ENCODE results near the gene AMOT.

DNA sequence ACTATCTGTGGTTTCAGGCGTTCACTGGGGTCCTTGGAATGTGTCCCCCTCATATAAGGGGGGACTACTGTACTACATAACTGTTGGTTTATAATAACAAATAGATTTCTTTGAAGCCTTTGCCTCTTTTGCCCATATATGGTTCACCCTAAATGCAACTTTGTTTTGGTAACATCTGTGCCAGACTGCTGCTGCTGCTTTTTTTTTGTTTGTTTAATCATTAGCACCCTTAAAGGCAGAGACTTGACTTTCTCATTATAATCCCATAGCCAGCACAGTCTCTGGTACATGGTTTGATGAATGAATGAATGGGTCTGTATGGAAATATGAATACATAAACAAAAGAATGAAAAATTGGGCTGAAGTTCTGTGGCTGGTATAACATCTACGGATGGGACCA lies 80.7 kb downstream of the AMOT start:
- TF ChIP-seq, protein P1, sequence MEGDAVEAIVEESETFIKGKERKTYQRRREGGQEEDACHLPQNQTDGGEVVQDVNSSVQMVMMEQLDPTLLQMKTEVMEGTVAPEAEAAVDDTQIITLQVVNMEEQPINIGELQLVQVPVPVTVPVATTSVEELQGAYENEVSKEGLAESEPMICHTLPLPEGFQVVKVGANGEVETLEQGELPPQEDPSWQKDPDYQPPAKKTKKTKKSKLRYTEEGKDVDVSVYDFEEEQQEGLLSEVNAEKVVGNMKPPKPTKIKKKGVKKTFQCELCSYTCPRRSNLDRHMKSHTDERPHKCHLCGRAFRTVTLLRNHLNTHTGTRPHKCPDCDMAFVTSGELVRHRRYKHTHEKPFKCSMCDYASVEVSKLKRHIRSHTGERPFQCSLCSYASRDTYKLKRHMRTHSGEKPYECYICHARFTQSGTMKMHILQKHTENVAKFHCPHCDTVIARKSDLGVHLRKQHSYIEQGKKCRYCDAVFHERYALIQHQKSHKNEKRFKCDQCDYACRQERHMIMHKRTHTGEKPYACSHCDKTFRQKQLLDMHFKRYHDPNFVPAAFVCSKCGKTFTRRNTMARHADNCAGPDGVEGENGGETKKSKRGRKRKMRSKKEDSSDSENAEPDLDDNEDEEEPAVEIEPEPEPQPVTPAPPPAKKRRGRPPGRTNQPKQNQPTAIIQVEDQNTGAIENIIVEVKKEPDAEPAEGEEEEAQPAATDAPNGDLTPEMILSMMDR (conservative IDR thresholded peaks at IDR 0.05; ENCODE audit: low read depth, low read length), result no peak
- TF ChIP-seq RFX5 (IDR thresholded peaks at IDR 0.05; ENCODE audit: low read depth, low read length), result no peak
- TF ChIP-seq NFE2L2 (IDR thresholded peaks at IDR 0.05; ENCODE audit: low read depth, low read length), result no peak
- no peak for TF ChIP-seq SMC3 (IDR thresholded peaks at IDR 0.05; ENCODE audit: low read depth, low read length)
- no peak for TF ChIP-seq POLR2A (IDR thresholded peaks at IDR 0.05; ENCODE audit: low read depth, low read length)
- TF ChIP-seq CEBPB (IDR thresholded peaks at IDR 0.05; ENCODE audit: low read depth, low read length), result no peak
